Measurements from ENCODE around the gene SKI. TPM values are rescaled to one million over a fixed set of nuclear protein-coding genes. Genes with fewer than 3 reads are reported as not detected.

The SKI gene
- total RNA-seq, 1 experiment from 2014 or later, result 28.3 TPM

GRCh38 chr1:2304282-2304681 is 76.2 kb downstream of the SKI start:
- H3K9ac ChIP-seq (ENCODE audit: low read length), result no peak overlapping the region
- no peak overlapping the region for H3K4me2 ChIP-seq (ENCODE audit: low read length)
- no peak overlapping the region for H3K27ac ChIP-seq (ENCODE audit: low read length)
- no TSS peak for BruUV-seq (replicated peaks)
- no peaks in the 10 kb centered on the region for H3F3A ChIP-seq (ENCODE audit: low read length, unreplicated experiment)
- H3K4me1 ChIP-seq (ENCODE audit: insufficient read depth, low read length), result no peaks in the 10 kb centered on the region
- ChIA-PET CTCF (no interaction called here), POLR2A (ENCODE audit: unreplicated experiment) (no interaction called here)
- ATAC-seq (no peak), DNase-seq (no peak)
- TF ChIP-seq CTCF (conservative IDR thresholded peaks at IDR 0.05; ENCODE audit: low read depth, low read length), result no peak
- no peak for TF ChIP-seq EZH2phosphoT487 (IDR thresholded peaks at IDR 0.05; ENCODE audit: borderline replicate concordance, low read length)
- no peak for TF ChIP-seq EZH2 (IDR thresholded peaks at IDR 0.05; ENCODE audit: low read length, unreplicated experiment)
- peaks cover 12% of the 10 kb centered on the region; the same call in 1 of the 2 replicates for H4K20me1 ChIP-seq (ENCODE audit: low read length)
- H3K9me2 ChIP-seq (replicated peaks; ENCODE audit: low read length), result no peaks in the 10 kb centered on the region
- H3K36me3 ChIP-seq (ENCODE audit: low read depth, low read length), result peaks cover 36% of the 10 kb centered on the region
- no peaks in the 10 kb centered on the region for H3K27me3 ChIP-seq (ENCODE audit: low read length)
- H3K79me2 ChIP-seq (ENCODE audit: low read length), result peaks cover 37% of the 10 kb centered on the region
- no peaks in the 10 kb centered on the region for H3K9me3 ChIP-seq (ENCODE audit: low read length)
- no peak overlapping the region for H3K4me3 ChIP-seq (ENCODE audit: low read length)
- H2AFZ ChIP-seq (ENCODE audit: low read length), result no peak overlapping the region
- intact Hi-C loops (cut with micrococcal nuclease), result no loop called here

- Histone ChIP-seq H3K27ac (ENCODE audit: low read length) (no peak overlapping the region), H3K9me2 (replicated peaks; ENCODE audit: low read length) (no peaks in the 10 kb centered on the region), H3K9ac (ENCODE audit: low read length) (no peak overlapping the region), H3F3A (ENCODE audit: low read length, unreplicated experiment) (no peaks in the 10 kb centered on the region), H3K27me3 (ENCODE audit: low read length) (no peaks in the 10 kb centered on the region), H3K4me2 (ENCODE audit: low read length) (no peak overlapping the region), H2AFZ (ENCODE audit: low read length) (no peak overlapping the region), H3K79me2 (ENCODE audit: low read length) (peaks cover 29% of the 10 kb centered on the region), H3K4me1 (ENCODE audit: insufficient read depth, low read length) (no peaks in the 10 kb centered on the region), H3K36me3 (ENCODE audit: low read depth, low read length) (peaks cover 36% of the 10 kb centered on the region), H3K9me3 (ENCODE audit: low read length) (no peaks in the 10 kb centered on the region), H3K4me3 (ENCODE audit: low read length) (no peak overlapping the region), H4K20me1 (ENCODE audit: low read length) (peaks cover 4% of the 10 kb centered on the region; the same call in 1 of the 2 replicates)
- no TSS peak for BruUV-seq (replicated peaks)
- CTCF ChIA-PET, result no interaction called here
- POLR2A ChIA-PET (ENCODE audit: unreplicated experiment), result no interaction called here
- no peak for TF ChIP-seq CTCF (conservative IDR thresholded peaks at IDR 0.05; ENCODE audit: low read depth, low read length)
- intact Hi-C loops (cut with micrococcal nuclease), result no loop called here
- ATAC-seq, result no peak
- no peak for DNase-seq
Observed at GRCh38 chr1:2304921-2305681, 77.0 kb downstream of the SKI start.

GRCh38 chr1:2306151-2306978 is 78.2 kb downstream of the SKI start:
- no peaks in the 10 kb centered on the region for H3K9me2 ChIP-seq (replicated peaks; ENCODE audit: low read length)
- H3F3A ChIP-seq (ENCODE audit: low read length, unreplicated experiment), result no peaks in the 10 kb centered on the region
- no peak overlapping the region for H3K27ac ChIP-seq (ENCODE audit: low read length)
- no peak for DNase-seq
- ChIA-PET POLR2A (ENCODE audit: unreplicated experiment) (interaction anchor here (0.7 kb wide), 1 partner anchor 85 kb away, joined by 5 read pairs; the partner anchor contains the start of gene RER1), CTCF (no interaction called here)
- TF ChIP-seq CTCF (conservative IDR thresholded peaks at IDR 0.05; ENCODE audit: low read depth, low read length) (no peak), EZH2 (IDR thresholded peaks at IDR 0.05; ENCODE audit: low read length, unreplicated experiment) (no peak), EZH2phosphoT487 (IDR thresholded peaks at IDR 0.05; ENCODE audit: borderline replicate concordance, low read length) (no peak)
- intact Hi-C loops (cut with micrococcal nuclease), result no loop called here
- no peak for ATAC-seq
- no peak overlapping the region for H3K4me2 ChIP-seq (ENCODE audit: low read length)
- H3K9ac ChIP-seq (ENCODE audit: low read length), result no peak overlapping the region
- peaks cover 36% of the 10 kb centered on the region for H3K36me3 ChIP-seq (ENCODE audit: low read depth, low read length)
- H3K79me2 ChIP-seq (ENCODE audit: low read length), result peaks cover 16% of the 10 kb centered on the region
- no peaks in the 10 kb centered on the region for H3K27me3 ChIP-seq (ENCODE audit: low read length)
- no peaks in the 10 kb centered on the region for H3K9me3 ChIP-seq (ENCODE audit: low read length)
- no peaks in the 10 kb centered on the region for H3K4me1 ChIP-seq (ENCODE audit: insufficient read depth, low read length)
- H3K4me3 ChIP-seq (ENCODE audit: low read length), result no peak overlapping the region
- no peak overlapping the region for H2AFZ ChIP-seq (ENCODE audit: low read length)
- H4K20me1 ChIP-seq (ENCODE audit: low read length), result no peaks in the 10 kb centered on the region
- no TSS peak for BruUV-seq (replicated peaks)
